ENCODE results near the gene DIS3L2.

DNA sequence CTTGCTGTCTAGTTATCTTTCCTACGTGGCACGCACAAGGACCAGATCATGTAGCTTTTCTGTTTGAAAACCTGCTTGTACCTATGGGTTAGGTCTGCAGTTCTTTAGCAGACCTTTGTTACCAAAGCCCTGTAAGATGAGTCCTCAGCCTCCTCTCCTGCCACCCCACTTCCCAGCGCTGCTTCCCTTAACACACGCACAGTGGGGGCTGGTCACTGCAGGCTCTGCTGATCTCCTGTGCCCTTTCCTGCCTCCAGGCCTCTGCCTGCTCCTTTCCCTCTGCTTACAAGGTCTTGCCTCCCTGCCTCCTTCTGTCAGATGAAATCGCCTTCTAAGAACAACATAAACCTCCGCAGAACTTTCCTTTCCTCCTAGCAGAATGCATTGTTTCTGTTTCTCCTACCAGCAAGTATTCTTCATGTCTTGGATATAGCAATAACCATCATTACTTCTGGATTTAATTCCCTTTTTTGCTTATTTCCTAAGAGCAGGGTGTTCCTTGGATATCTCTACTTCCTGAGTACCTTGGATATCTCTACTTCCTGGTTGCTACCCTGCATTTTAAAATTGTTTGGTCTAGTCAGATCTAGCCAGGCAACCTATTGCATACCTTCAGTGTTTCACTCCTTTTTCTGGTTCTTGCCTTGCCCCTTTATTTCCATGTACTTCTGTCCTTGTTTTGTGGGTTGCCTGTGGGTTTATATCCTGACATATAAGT is 257.4 kb downstream of the DIS3L2 start:
- TF ChIP-seq POLR2A (IDR thresholded peaks at IDR 0.05) (no peak), CTCF (IDR thresholded peaks at IDR 0.05) (no peak), POLR2AphosphoS5 (IDR thresholded peaks at IDR 0.05; ENCODE audit: insufficient read depth in 1 of 2, low read depth in 1 of 2) (no peak)
